IPS-18a (cell line): ENCODE measurements around the gene TERT.

Experiments
- H3K27ac ChIP-seq: one replicate; pipeline ENCODE4 v1.5.1; 2013; ENCODE audit warnings: low read length
- H3K27me3 ChIP-seq: one replicate; pipeline ENCODE4 v1.6.1; 2013; ENCODE audit warnings: mild to moderate bottlenecking, low read length; ENCODE audit not compliant: control insufficient read depth, insufficient read depth
- H3K36me3 ChIP-seq: one replicate; pipeline ENCODE4 v1.6.1; 2013; ENCODE audit warnings: low read depth, low read length; ENCODE audit not compliant: control insufficient read depth
- H3K4me1 ChIP-seq: one replicate; pipeline ENCODE4 v1.6.1; 2013; ENCODE audit warnings: low read depth, low read length; ENCODE audit not compliant: control insufficient read depth
- H3K4me3 ChIP-seq: one replicate; pipeline ENCODE4 v1.5.1; 2013; ENCODE audit warnings: low read length
- H3K9ac ChIP-seq: one replicate; pipeline ENCODE4 v1.6.1; 2013; ENCODE audit warnings: mild to moderate bottlenecking, low read length, moderate library complexity
- H3K9me3 ChIP-seq: one replicate; pipeline ENCODE4 v1.6.1; 2013; ENCODE audit warnings: low read depth, low read length; ENCODE audit not compliant: control insufficient read depth

Gene TERT

GRCh38 chr5:1220831-1221230, 74.0 kb downstream of the TERT start:
- H3K9me3 ChIP-seq: no peaks in the 10 kb centered on the region
- no peak overlapping the region for H3K27ac ChIP-seq
- no peaks in the 10 kb centered on the region for H3K27me3 ChIP-seq
- no peaks in the 10 kb centered on the region for H3K36me3 ChIP-seq
- H3K4me3 ChIP-seq: no peak overlapping the region
- no peaks in the 10 kb centered on the region for H3K4me1 ChIP-seq
- no peak overlapping the region for H3K9ac ChIP-seq

- Histone ChIP-seq H3K36me3 (no peaks in the 10 kb centered on the region), H3K9me3 (no peaks in the 10 kb centered on the region), H3K27ac (no peak overlapping the region), H3K4me3 (no peak overlapping the region), H3K27me3 (no peaks in the 10 kb centered on the region), H3K9ac (no peak overlapping the region), H3K4me1 (no peaks in the 10 kb centered on the region)
Measured at GRCh38 chr5:1220351-1220750, 74.5 kb downstream of the TERT start.

- Histone ChIP-seq H3K9ac (no peak overlapping the region), H3K36me3 (no peaks in the 10 kb centered on the region), H3K9me3 (no peaks in the 10 kb centered on the region), H3K4me3 (no peak overlapping the region), H3K4me1 (no peaks in the 10 kb centered on the region), H3K27ac (no peak overlapping the region), H3K27me3 (no peaks in the 10 kb centered on the region)
Measured at GRCh38 chr5:1219768-1220100, 75.1 kb downstream of the TERT start.

GRCh38 chr5:1219098-1219767, 75.6 kb downstream of the TERT start:
- no peaks in the 10 kb centered on the region for H3K27me3 ChIP-seq
- H3K9ac ChIP-seq: no peak overlapping the region
- H3K27ac ChIP-seq: no peak overlapping the region
- no peaks in the 10 kb centered on the region for H3K4me1 ChIP-seq
- no peak overlapping the region for H3K4me3 ChIP-seq
- H3K36me3 ChIP-seq: no peaks in the 10 kb centered on the region
- no peaks in the 10 kb centered on the region for H3K9me3 ChIP-seq

- Histone ChIP-seq H3K4me1 (no peaks in the 10 kb centered on the region), H3K9me3 (no peaks in the 10 kb centered on the region), H3K4me3 (no peak overlapping the region), H3K9ac (no peak overlapping the region), H3K36me3 (no peaks in the 10 kb centered on the region), H3K27ac (no peak overlapping the region), H3K27me3 (no peaks in the 10 kb centered on the region)
Measured at GRCh38 chr5:1218351-1219080, 76.4 kb downstream of the TERT start.

GRCh38 chr5:1217596-1218206, 77.2 kb downstream of the TERT start:
- H3K27me3 ChIP-seq: no peaks in the 10 kb centered on the region
- H3K4me3 ChIP-seq: no peak overlapping the region

GRCh38 chr5:1216918-1217295, 78.0 kb downstream of the TERT start:
- no peaks in the 10 kb centered on the region for H3K4me1 ChIP-seq
- H3K4me3 ChIP-seq: no peak overlapping the region
- H3K27ac ChIP-seq: no peak overlapping the region
- H3K27me3 ChIP-seq: no peaks in the 10 kb centered on the region
- H3K9ac ChIP-seq: no peak overlapping the region
- no peaks in the 10 kb centered on the region for H3K36me3 ChIP-seq
- H3K9me3 ChIP-seq: no peaks in the 10 kb centered on the region

More at GRCh38 chr5:1217596-1218206, 77.2 kb downstream of the TERT start:
- Histone ChIP-seq H3K36me3 (no peaks in the 10 kb centered on the region), H3K9me3 (no peaks in the 10 kb centered on the region), H3K9ac (no peak overlapping the region), H3K27ac (no peak overlapping the region), H3K4me1 (no peaks in the 10 kb centered on the region)

GRCh38 chr5:1216211-1216917, 78.5 kb downstream of the TERT start:
- H3K9me3 ChIP-seq: no peaks in the 10 kb centered on the region
- H3K4me1 ChIP-seq: no peaks in the 10 kb centered on the region
- no peak overlapping the region for H3K9ac ChIP-seq
- H3K27me3 ChIP-seq: no peaks in the 10 kb centered on the region
- no peak overlapping the region for H3K27ac ChIP-seq
- no peak overlapping the region for H3K4me3 ChIP-seq
- H3K36me3 ChIP-seq: no peaks in the 10 kb centered on the region

- Histone ChIP-seq H3K36me3 (no peaks in the 10 kb centered on the region), H3K4me3 (no peak overlapping the region), H3K27me3 (no peaks in the 10 kb centered on the region), H3K27ac (no peak overlapping the region), H3K9ac (no peak overlapping the region), H3K4me1 (no peaks in the 10 kb centered on the region), H3K9me3 (no peaks in the 10 kb centered on the region)
Measured at GRCh38 chr5:1215320-1216096, 79.4 kb downstream of the TERT start.

- no peak overlapping the region for H3K27ac ChIP-seq
- H3K4me1 ChIP-seq: no peaks in the 10 kb centered on the region
- H3K36me3 ChIP-seq: no peaks in the 10 kb centered on the region
- H3K4me3 ChIP-seq: no peak overlapping the region
- H3K9ac ChIP-seq: no peak overlapping the region
- H3K27me3 ChIP-seq: no peaks in the 10 kb centered on the region
- no peaks in the 10 kb centered on the region for H3K9me3 ChIP-seq
Measured at GRCh38 chr5:1214936-1215220, 80.0 kb downstream of the TERT start.

GRCh38 chr5:1214163-1214935, 80.5 kb downstream of the TERT start:
- Histone ChIP-seq H3K36me3 (no peaks in the 10 kb centered on the region), H3K4me3 (no peak overlapping the region), H3K27me3 (no peaks in the 10 kb centered on the region), H3K4me1 (no peaks in the 10 kb centered on the region), H3K9ac (no peak overlapping the region), H3K9me3 (no peaks in the 10 kb centered on the region), H3K27ac (no peak overlapping the region)
